ENCODE results near the gene ELF1.

DNA sequence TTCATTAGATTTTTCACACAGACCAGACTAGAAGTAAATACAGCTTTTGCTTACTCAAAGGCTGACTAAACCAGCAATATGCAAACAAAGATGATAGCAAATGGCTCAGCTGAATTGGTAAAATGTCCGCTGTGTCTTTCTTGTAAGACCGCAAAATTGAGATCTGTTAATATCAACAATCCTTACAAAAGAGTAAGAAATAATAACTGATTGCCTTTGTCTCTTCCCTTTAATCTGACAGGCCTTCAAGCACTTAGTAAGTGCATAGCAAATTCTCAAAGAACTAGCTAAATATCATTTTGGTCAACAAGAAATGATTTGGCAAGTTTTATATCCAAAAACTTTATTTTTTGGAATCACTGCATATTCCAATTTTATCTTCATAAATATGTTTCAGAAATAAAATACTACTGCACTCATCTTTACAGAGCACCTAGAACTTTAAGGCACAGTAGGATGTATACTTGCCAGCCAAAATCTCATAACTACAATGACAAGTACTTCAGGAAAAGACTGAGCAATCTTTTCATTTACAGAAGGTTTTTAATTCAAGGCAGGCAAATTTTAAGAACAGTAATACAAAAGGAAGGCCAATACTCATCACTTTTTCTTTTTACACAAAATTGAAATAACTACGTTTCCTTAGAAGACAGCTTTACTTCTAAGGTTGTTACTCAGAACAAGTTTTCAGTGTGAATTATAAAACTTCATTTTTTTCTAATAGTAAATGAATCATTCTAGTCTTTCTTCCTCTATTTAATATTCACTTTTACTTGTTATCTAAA is 1.1 kb downstream of the ELF1 start:
- TF ChIP-seq, protein P1, sequence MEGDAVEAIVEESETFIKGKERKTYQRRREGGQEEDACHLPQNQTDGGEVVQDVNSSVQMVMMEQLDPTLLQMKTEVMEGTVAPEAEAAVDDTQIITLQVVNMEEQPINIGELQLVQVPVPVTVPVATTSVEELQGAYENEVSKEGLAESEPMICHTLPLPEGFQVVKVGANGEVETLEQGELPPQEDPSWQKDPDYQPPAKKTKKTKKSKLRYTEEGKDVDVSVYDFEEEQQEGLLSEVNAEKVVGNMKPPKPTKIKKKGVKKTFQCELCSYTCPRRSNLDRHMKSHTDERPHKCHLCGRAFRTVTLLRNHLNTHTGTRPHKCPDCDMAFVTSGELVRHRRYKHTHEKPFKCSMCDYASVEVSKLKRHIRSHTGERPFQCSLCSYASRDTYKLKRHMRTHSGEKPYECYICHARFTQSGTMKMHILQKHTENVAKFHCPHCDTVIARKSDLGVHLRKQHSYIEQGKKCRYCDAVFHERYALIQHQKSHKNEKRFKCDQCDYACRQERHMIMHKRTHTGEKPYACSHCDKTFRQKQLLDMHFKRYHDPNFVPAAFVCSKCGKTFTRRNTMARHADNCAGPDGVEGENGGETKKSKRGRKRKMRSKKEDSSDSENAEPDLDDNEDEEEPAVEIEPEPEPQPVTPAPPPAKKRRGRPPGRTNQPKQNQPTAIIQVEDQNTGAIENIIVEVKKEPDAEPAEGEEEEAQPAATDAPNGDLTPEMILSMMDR (conservative IDR thresholded peaks at IDR 0.05), result no peak
- no peak for TF ChIP-seq EZH2 (IDR thresholded peaks at IDR 0.05; ENCODE audit: low read depth)

All from PC-9 (cell line).